ENCODE data around the gene FGF22.

DNA sequence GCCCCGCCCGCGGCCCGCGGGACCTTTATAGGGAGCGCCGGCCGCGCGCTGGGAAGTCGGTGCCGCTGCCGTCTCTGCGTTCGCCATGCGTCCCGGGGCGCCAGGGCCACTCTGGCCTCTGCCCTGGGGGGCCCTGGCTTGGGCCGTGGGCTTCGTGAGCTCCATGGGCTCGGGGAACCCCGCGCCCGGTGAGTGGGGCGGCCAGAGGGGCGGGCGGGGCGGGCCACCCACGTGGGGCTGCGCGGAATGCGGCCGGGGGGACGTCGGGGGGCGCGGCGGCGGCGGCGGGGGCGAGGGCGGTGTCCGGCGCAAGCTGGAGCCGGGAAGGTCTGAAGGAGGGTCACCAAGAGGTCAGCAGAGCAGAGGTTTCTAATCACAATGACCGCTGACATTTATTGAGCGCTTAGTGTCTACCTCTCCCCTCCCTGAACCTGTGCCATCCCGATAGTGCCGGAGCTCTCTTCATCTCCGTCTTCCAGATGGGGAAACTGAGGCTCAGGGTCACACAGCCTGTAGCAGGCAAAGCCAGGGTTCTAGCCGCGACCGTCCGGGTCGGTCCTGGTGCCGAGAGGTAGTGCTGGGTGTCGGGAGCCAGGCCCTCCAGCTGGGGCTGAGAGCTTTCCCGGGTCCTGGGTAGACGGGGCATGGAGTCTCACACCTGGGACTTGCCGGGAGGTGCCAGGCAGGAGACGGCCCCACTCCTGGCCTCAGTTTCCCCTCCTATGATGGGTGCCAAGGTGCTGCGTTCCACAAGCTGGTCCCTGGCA is 36.8 kb downstream of the FGF22 start, which contains the start of gene FSTL3:
- TF ChIP-seq EZH2phosphoT487 (IDR thresholded peaks at IDR 0.05; ENCODE audit: low read length), result no peak
- no peak for TF ChIP-seq EZH2 (optimal IDR thresholded peaks at IDR 0.05; ENCODE audit: low read depth, low read length)

All from MM.1S (cell line).